Measurements from ENCODE around the gene TUFT1. TPM values are rescaled to one million over a fixed set of nuclear protein-coding genes. Genes with fewer than 3 reads are reported as not detected.

TUFT1 gene
- total and polyA plus RNA-seq, 2 of the 8 experiments (the other 6 are each of a cell fraction or from before 2014, with no cell fraction given): 7.3 to 10.4 TPM

GRCh38 chr1:151565502-151566189 lies 25.5 kb downstream of the TUFT1 start (continued):
- TF ChIP-seq TBP (IDR thresholded peaks at IDR 0.05; ENCODE audit: low read depth, low read length): no peak
- no peak for TF ChIP-seq NRF1 (IDR thresholded peaks at IDR 0.05; ENCODE audit: low read depth, low read length)
- no peak for TF ChIP-seq BRCA1 (IDR thresholded peaks at IDR 0.05; ENCODE audit: low read depth, low read length)
